Measurements from ENCODE around the gene KIF11.

KIF11 gene

DNA sequence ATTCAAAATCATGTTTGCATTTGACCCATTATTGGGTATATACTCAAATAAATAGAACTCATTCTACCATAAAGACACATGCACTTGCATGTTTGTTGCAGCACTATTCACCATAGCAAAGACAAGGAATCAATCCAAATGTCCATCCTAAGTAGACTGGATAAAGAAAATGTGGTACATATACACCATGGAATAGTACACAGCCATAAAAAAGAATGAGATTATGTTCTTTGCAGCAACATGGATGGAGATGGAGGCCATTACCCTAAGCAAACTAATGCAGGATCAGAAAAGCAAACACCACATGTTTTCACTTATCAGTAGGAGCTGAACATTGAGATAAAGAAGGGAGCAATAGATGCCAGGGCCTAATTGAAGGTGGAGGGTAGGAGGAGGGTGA lies 84.8 kb downstream of the KIF11 start:
- Histone ChIP-seq H3K36me3 (replicated peaks; ENCODE audit: insufficient read depth, low read length) (no peaks in the 10 kb centered on the region), H3K4me3 (ENCODE audit: low read length) (no peak overlapping the region), H4K20me1 (ENCODE audit: insufficient read depth, low read length) (no peaks in the 10 kb centered on the region), H3K9ac (ENCODE audit: low read length) (no peak overlapping the region), H3K4me2 (ENCODE audit: low read depth, low read length) (no peak overlapping the region), H3K27ac (ENCODE audit: low read length) (no peak overlapping the region), H3K9me3 (replicated peaks; ENCODE audit: insufficient read depth, low read length) (no peaks in the 10 kb centered on the region), H2AFZ (ENCODE audit: low read length) (no peak overlapping the region), H3F3A (ENCODE audit: insufficient read depth, low read length) (no peaks in the 10 kb centered on the region), H3K9me2 (replicated peaks; ENCODE audit: insufficient read depth, low read length) (no peaks in the 10 kb centered on the region), H3K4me1 (ENCODE audit: low read length) (no peaks in the 10 kb centered on the region), H3K79me2 (ENCODE audit: low read length) (no peaks in the 10 kb centered on the region), H3K27me3 (replicated peaks; ENCODE audit: insufficient read depth, low read length) (no peaks in the 10 kb centered on the region)
- no peak for DNase-seq
- TF ChIP-seq CTCF (IDR thresholded peaks at IDR 0.05; ENCODE audit: low read length), result no peak
- no peak for TF ChIP-seq EZH2 (optimal IDR thresholded peaks at IDR 0.05; ENCODE audit: low read depth, low read length)
- no peak for TF ChIP-seq EZH2phosphoT487 (IDR thresholded peaks at IDR 0.05; ENCODE audit: low read length)

- Histone ChIP-seq H4K20me1 (ENCODE audit: insufficient read depth, low read length) (no peaks in the 10 kb centered on the region), H3F3A (ENCODE audit: insufficient read depth, low read length) (no peaks in the 10 kb centered on the region), H3K4me1 (ENCODE audit: low read length) (no peaks in the 10 kb centered on the region), H3K27ac (ENCODE audit: low read length) (no peak overlapping the region), H3K27me3 (replicated peaks; ENCODE audit: insufficient read depth, low read length) (no peaks in the 10 kb centered on the region), H3K9me2 (replicated peaks; ENCODE audit: insufficient read depth, low read length) (no peaks in the 10 kb centered on the region), H3K4me2 (ENCODE audit: low read depth, low read length) (no peak overlapping the region), H3K36me3 (replicated peaks; ENCODE audit: insufficient read depth, low read length) (no peaks in the 10 kb centered on the region), H3K9me3 (replicated peaks; ENCODE audit: insufficient read depth, low read length) (no peaks in the 10 kb centered on the region), H2AFZ (ENCODE audit: low read length) (no peak overlapping the region), H3K79me2 (ENCODE audit: low read length) (no peaks in the 10 kb centered on the region), H3K4me3 (ENCODE audit: low read length) (no peak overlapping the region), H3K9ac (ENCODE audit: low read length) (no peak overlapping the region)
- TF ChIP-seq CTCF (IDR thresholded peaks at IDR 0.05; ENCODE audit: low read length), result no peak
- no peak for TF ChIP-seq EZH2phosphoT487 (IDR thresholded peaks at IDR 0.05; ENCODE audit: low read length)
- no peak for TF ChIP-seq EZH2 (optimal IDR thresholded peaks at IDR 0.05; ENCODE audit: low read depth, low read length)
- DNase-seq, result no peak
These were observed 85.3 kb downstream of the KIF11 start for GRCh38 chr10:92678206-92678605.

- no peaks in the 10 kb centered on the region for H4K20me1 ChIP-seq (ENCODE audit: insufficient read depth, low read length)
- no peak overlapping the region for H3K4me2 ChIP-seq (ENCODE audit: low read depth, low read length)
- no peaks in the 10 kb centered on the region for H3F3A ChIP-seq (ENCODE audit: insufficient read depth, low read length)
- no peaks in the 10 kb centered on the region for H3K27me3 ChIP-seq (replicated peaks; ENCODE audit: insufficient read depth, low read length)
- no peaks in the 10 kb centered on the region for H3K9me3 ChIP-seq (replicated peaks; ENCODE audit: insufficient read depth, low read length)
- H3K9me2 ChIP-seq (replicated peaks; ENCODE audit: insufficient read depth, low read length), result no peaks in the 10 kb centered on the region
- TF ChIP-seq EZH2 (optimal IDR thresholded peaks at IDR 0.05; ENCODE audit: low read depth, low read length) (no peak), EZH2phosphoT487 (IDR thresholded peaks at IDR 0.05; ENCODE audit: low read length) (no peak), CTCF (IDR thresholded peaks at IDR 0.05; ENCODE audit: low read length) (no peak)
- H3K4me1 ChIP-seq (ENCODE audit: low read length), result no peaks in the 10 kb centered on the region
- H3K79me2 ChIP-seq (ENCODE audit: low read length), result no peaks in the 10 kb centered on the region
- H3K36me3 ChIP-seq (replicated peaks; ENCODE audit: insufficient read depth, low read length), result no peaks in the 10 kb centered on the region
- DNase-seq, result no peak
- H2AFZ ChIP-seq (ENCODE audit: low read length), result no peak overlapping the region
- no peak overlapping the region for H3K27ac ChIP-seq (ENCODE audit: low read length)
- H3K9ac ChIP-seq (ENCODE audit: low read length), result no peak overlapping the region
- no peak overlapping the region for H3K4me3 ChIP-seq (ENCODE audit: low read length)
These were observed 88.4 kb downstream of the KIF11 start for GRCh38 chr10:92681306-92681834.
